Lower leg skin (tissue), 3 donors: ENCODE data around the gene NBEAL1.

Experiments
- POLR2A ChIP-seq, 2 donors: fragments of 450-650 bp; IDR thresholded peaks; one replicate each; pipeline ENCODE4 v1.6.1; 2016 to 2017; ENCODE audit warnings: antibody characterized with exemption in 2 of 2, mild to moderate bottlenecking in 1 of 2, moderate library complexity in 1 of 2
- TF ChIP-seq, protein P1 (sequence below), 3 donors: fragments of 450-650 bp; IDR thresholded peaks; one replicate each; pipeline ENCODE4 v1.5.1; 2016; ENCODE audit warnings: antibody characterized with exemption in 3 of 3, mild to moderate bottlenecking in 3 of 3, moderate library complexity in 2 of 3

DNA sequence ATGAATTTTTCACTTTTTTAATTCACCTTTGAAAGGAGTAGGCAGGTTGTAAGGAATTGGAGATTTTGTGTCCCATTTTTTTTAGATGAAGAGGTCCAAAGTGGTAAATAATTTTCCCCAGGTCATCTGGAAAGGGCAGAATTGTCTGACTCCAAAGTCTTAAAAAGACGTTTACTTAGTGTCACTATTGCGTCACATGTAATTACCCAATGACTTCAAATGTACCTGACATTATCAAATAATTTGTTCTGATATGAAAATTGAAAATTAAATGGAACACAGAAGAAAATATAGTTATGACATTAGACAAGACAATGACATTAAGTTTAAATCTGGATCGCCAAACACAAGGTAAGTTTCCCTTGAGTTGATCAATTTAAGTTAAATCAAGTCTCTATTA, 24.2 kb upstream of the NBEAL1 start:
- TF ChIP-seq POLR2A (IDR thresholded peaks at IDR 0.05): no peak
- TF ChIP-seq, protein P1, sequence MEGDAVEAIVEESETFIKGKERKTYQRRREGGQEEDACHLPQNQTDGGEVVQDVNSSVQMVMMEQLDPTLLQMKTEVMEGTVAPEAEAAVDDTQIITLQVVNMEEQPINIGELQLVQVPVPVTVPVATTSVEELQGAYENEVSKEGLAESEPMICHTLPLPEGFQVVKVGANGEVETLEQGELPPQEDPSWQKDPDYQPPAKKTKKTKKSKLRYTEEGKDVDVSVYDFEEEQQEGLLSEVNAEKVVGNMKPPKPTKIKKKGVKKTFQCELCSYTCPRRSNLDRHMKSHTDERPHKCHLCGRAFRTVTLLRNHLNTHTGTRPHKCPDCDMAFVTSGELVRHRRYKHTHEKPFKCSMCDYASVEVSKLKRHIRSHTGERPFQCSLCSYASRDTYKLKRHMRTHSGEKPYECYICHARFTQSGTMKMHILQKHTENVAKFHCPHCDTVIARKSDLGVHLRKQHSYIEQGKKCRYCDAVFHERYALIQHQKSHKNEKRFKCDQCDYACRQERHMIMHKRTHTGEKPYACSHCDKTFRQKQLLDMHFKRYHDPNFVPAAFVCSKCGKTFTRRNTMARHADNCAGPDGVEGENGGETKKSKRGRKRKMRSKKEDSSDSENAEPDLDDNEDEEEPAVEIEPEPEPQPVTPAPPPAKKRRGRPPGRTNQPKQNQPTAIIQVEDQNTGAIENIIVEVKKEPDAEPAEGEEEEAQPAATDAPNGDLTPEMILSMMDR (IDR thresholded peaks at IDR 0.05): no peak
